ENCODE measurements around the gene ECM2. TPM values are rescaled to one million over a fixed set of nuclear protein-coding genes. Genes with fewer than 3 reads are reported as not detected.
A peak's percentile ranks its signal among the peaks of the same experiment; 100 is the strongest.

ECM2 gene
- total and polyA plus RNA-seq, 2 experiments from 2014 or later = 4.0 to 20.8 TPM

- no peaks in the 10 kb centered on the region for H4K20me1 ChIP-seq (ENCODE audit: insufficient read depth, poor library complexity, severe bottlenecking)
- WGBS (ENCODE audit: low lambda C conversion rate, missing lambda C conversion rate) = 90% methylated on average over 2 of the region's 2 CpGs
- no peaks in the 10 kb centered on the region for H3K36me3 ChIP-seq (replicated peaks; ENCODE audit: insufficient read depth, low read depth)
- no peak overlapping the region for H2AFZ ChIP-seq
- H3K27ac ChIP-seq = no peak overlapping the region
- TF ChIP-seq EZH2phosphoT487 (IDR thresholded peaks at IDR 0.05; ENCODE audit: low read depth, severe bottlenecking, unreplicated experiment) (no peak), EZH2 (IDR thresholded peaks at IDR 0.05; ENCODE audit: borderline replicate concordance) (no peak)
- TF ChIP-seq, protein P1, sequence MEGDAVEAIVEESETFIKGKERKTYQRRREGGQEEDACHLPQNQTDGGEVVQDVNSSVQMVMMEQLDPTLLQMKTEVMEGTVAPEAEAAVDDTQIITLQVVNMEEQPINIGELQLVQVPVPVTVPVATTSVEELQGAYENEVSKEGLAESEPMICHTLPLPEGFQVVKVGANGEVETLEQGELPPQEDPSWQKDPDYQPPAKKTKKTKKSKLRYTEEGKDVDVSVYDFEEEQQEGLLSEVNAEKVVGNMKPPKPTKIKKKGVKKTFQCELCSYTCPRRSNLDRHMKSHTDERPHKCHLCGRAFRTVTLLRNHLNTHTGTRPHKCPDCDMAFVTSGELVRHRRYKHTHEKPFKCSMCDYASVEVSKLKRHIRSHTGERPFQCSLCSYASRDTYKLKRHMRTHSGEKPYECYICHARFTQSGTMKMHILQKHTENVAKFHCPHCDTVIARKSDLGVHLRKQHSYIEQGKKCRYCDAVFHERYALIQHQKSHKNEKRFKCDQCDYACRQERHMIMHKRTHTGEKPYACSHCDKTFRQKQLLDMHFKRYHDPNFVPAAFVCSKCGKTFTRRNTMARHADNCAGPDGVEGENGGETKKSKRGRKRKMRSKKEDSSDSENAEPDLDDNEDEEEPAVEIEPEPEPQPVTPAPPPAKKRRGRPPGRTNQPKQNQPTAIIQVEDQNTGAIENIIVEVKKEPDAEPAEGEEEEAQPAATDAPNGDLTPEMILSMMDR (IDR thresholded peaks at IDR 0.05; ENCODE audit: poor library complexity) = no peak
- H3K9me2 ChIP-seq (replicated peaks; ENCODE audit: insufficient read depth) = no peaks in the 10 kb centered on the region
- no peaks in the 10 kb centered on the region for H3K27me3 ChIP-seq
- H3K9me3 ChIP-seq (ENCODE audit: low read depth) = no peaks in the 10 kb centered on the region
- no peak for DNase-seq (ENCODE audit: low spot score)
- no peak overlapping the region for H3K4me2 ChIP-seq
- H3K4me3 ChIP-seq = no peak overlapping the region
- H3K4me1 ChIP-seq (ENCODE audit: insufficient read depth) = no peaks in the 10 kb centered on the region
- no peaks in the 10 kb centered on the region for H3K79me2 ChIP-seq
Measured at GRCh38 chr9:92467511-92467910, 68.3 kb downstream of the ECM2 start.

- Histone ChIP-seq H2AFZ (no peak overlapping the region), H3K4me2 (no peak overlapping the region), H3K79me2 (no peaks in the 10 kb centered on the region), H4K20me1 (ENCODE audit: insufficient read depth, poor library complexity, severe bottlenecking) (no peaks in the 10 kb centered on the region), H3K27me3 (no peaks in the 10 kb centered on the region), H3K9me2 (replicated peaks; ENCODE audit: insufficient read depth) (no peaks in the 10 kb centered on the region), H3K36me3 (replicated peaks; ENCODE audit: insufficient read depth, low read depth) (no peaks in the 10 kb centered on the region), H3K4me1 (ENCODE audit: insufficient read depth) (no peaks in the 10 kb centered on the region), H3K4me3 (no peak overlapping the region), H3K27ac (no peak overlapping the region), H3K9me3 (ENCODE audit: low read depth) (no peaks in the 10 kb centered on the region)
- 80% methylated on average over 1 of the region's 1 CpG for WGBS (ENCODE audit: low lambda C conversion rate, missing lambda C conversion rate)
- no peak for TF ChIP-seq EZH2 (IDR thresholded peaks at IDR 0.05; ENCODE audit: borderline replicate concordance)
- TF ChIP-seq, protein P1 (IDR thresholded peaks at IDR 0.05; ENCODE audit: poor library complexity) = no peak
- TF ChIP-seq EZH2phosphoT487 (IDR thresholded peaks at IDR 0.05; ENCODE audit: low read depth, severe bottlenecking, unreplicated experiment) = no peak
- no peak for DNase-seq (ENCODE audit: low spot score)
Measured at GRCh38 chr9:92467041-92467440, 68.7 kb downstream of the ECM2 start.

- Histone ChIP-seq H3K36me3 (replicated peaks; ENCODE audit: insufficient read depth, low read depth) (no peaks in the 10 kb centered on the region), H3K4me3 (no peak overlapping the region), H3K27ac (no peak overlapping the region), H3K9me2 (replicated peaks; ENCODE audit: insufficient read depth) (no peaks in the 10 kb centered on the region), H3K4me1 (ENCODE audit: insufficient read depth) (no peaks in the 10 kb centered on the region), H2AFZ (no peak overlapping the region), H3K9me3 (ENCODE audit: low read depth) (no peaks in the 10 kb centered on the region), H3K79me2 (no peaks in the 10 kb centered on the region), H3K27me3 (no peaks in the 10 kb centered on the region), H4K20me1 (ENCODE audit: insufficient read depth, poor library complexity, severe bottlenecking) (no peaks in the 10 kb centered on the region), H3K4me2 (no peak overlapping the region)
- 63% methylated on average over 3 of the region's 3 CpGs for WGBS (ENCODE audit: low lambda C conversion rate, missing lambda C conversion rate)
- DNase-seq (ENCODE audit: low spot score) = peak; percentile 27
- TF ChIP-seq EZH2 (IDR thresholded peaks at IDR 0.05; ENCODE audit: borderline replicate concordance) (no peak), EZH2phosphoT487 (IDR thresholded peaks at IDR 0.05; ENCODE audit: low read depth, severe bottlenecking, unreplicated experiment) (no peak)
- TF ChIP-seq, protein P1 (IDR thresholded peaks at IDR 0.05; ENCODE audit: poor library complexity) = no peak
Measured at GRCh38 chr9:92463984-92464383, 71.8 kb downstream of the ECM2 start.

- Histone ChIP-seq H2AFZ (no peak overlapping the region), H3K9me3 (ENCODE audit: low read depth) (no peaks in the 10 kb centered on the region), H3K9me2 (replicated peaks; ENCODE audit: insufficient read depth) (no peaks in the 10 kb centered on the region), H4K20me1 (ENCODE audit: insufficient read depth, poor library complexity, severe bottlenecking) (no peaks in the 10 kb centered on the region), H3K36me3 (replicated peaks; ENCODE audit: insufficient read depth, low read depth) (no peaks in the 10 kb centered on the region), H3K27me3 (no peaks in the 10 kb centered on the region), H3K79me2 (no peaks in the 10 kb centered on the region), H3K4me1 (ENCODE audit: insufficient read depth) (no peaks in the 10 kb centered on the region), H3K4me2 (no peak overlapping the region), H3K27ac (no peak overlapping the region), H3K4me3 (no peak overlapping the region)
- DNase-seq (ENCODE audit: low spot score) = no peak
- TF ChIP-seq EZH2phosphoT487 (IDR thresholded peaks at IDR 0.05; ENCODE audit: low read depth, severe bottlenecking, unreplicated experiment) = no peak
- TF ChIP-seq EZH2 (IDR thresholded peaks at IDR 0.05; ENCODE audit: borderline replicate concordance) = no peak
- TF ChIP-seq, protein P1 (IDR thresholded peaks at IDR 0.05; ENCODE audit: poor library complexity) = no peak
Measured at GRCh38 chr9:92463387-92463786, 72.4 kb downstream of the ECM2 start.
